HEK293 (cell line): ENCODE data around the gene TRAFD1.

Source experiments
- CTCF ChIA-PET: fragments of 350-600 bp; formaldehyde crosslinking; extraction: SDS; loops from one replicate; lab custom pipeline; 2021; ENCODE audit warnings: antibody characterized with exemption; lab: Yijun Ruan, JAX
- POLR2A ChIA-PET: fragments of 300-600 bp; formaldehyde crosslinking; extraction: SDS; loops from one replicate; lab custom pipeline; 2020; ENCODE audit warnings: antibody characterized with exemption, inconsistent platforms; lab: Yijun Ruan, JAX
- H3K27ac ChIP-seq: fragments of 200-500 bp; sonication (Bioruptor generic); 2 replicates; pipeline ENCODE4 v1.5.1; 2014; ENCODE audit warnings: low read depth, low read length, control low read depth, inconsistent platforms; ENCODE audit errors: extremely low read depth
- H3K36me3 ChIP-seq, 2 experiments: fragments of 200-500 bp in 1 of 2; sonication (Bioruptor generic) in 1 of 2; 1 replicate in 1 of 2; 2 replicates in 1 of 2; pipeline ENCODE4 v1.5.1; 2014 to 2017; ENCODE audit warnings: inconsistent platforms in 2 of 2, low read length in 2 of 2; ENCODE audit not compliant: control insufficient read depth in 2 of 2, insufficient read depth in 1 of 2
- H3K4me1 ChIP-seq: fragments of 200-500 bp; sonication (Bioruptor generic); 2 replicates; pipeline ENCODE4 v1.5.1; 2014; ENCODE audit warnings: mild to moderate bottlenecking, low read length, inconsistent platforms; ENCODE audit not compliant: control insufficient read depth, insufficient read depth
- H3K4me3 ChIP-seq: 2 replicates; pipeline ENCODE4 v1.5.1; 2011; ENCODE audit warnings: low read depth, mild to moderate bottlenecking, control low read depth, low read length, moderate library complexity
- H3K9me3 ChIP-seq: fragments of 200-500 bp; sonication (Bioruptor generic); 2 replicates; pipeline ENCODE4 v1.5.1; 2014; ENCODE audit warnings: low read depth, low read length, inconsistent platforms; ENCODE audit not compliant: control insufficient read depth, insufficient read depth
- GFI1B ChIP-seq: fragments of 450-650 bp; formaldehyde crosslinking; IDR thresholded peaks from 2 replicates; pipeline ENCODE4 v1.5.1; 2016; ENCODE audit warnings: missing biosample characterization, missing genetic modification characterization
- GLIS1 ChIP-seq: fragments of 450-650 bp; formaldehyde crosslinking; IDR thresholded peaks from 2 replicates; pipeline ENCODE4 v1.5.1; 2016; ENCODE audit warnings: missing biosample characterization, missing genetic modification characterization
- GLIS2 ChIP-seq: fragments of 450-650 bp; formaldehyde crosslinking; IDR thresholded peaks from 2 replicates; pipeline ENCODE4 v1.5.1; 2016; ENCODE audit warnings: missing biosample characterization, missing genetic modification characterization
- KLF8 ChIP-seq: fragments of 450-650 bp; formaldehyde crosslinking; IDR thresholded peaks from 2 replicates; pipeline ENCODE4 v1.5.1; 2016; ENCODE audit warnings: missing biosample characterization, missing genetic modification characterization
- KLF9 ChIP-seq: fragments of 450-650 bp; formaldehyde crosslinking; IDR thresholded peaks from 2 replicates; pipeline ENCODE4 v1.5.1; 2016; ENCODE audit warnings: missing biosample characterization, missing genetic modification characterization, low read depth
- OVOL3 ChIP-seq: fragments of 450-650 bp; formaldehyde crosslinking; IDR thresholded peaks from 2 replicates; pipeline ENCODE4 v1.5.1; 2016; ENCODE audit warnings: missing biosample characterization, missing genetic modification characterization
- RBAK ChIP-seq: fragments of 450-650 bp; formaldehyde crosslinking; IDR thresholded peaks from 2 replicates; pipeline ENCODE4 v1.5.1; 2016; ENCODE audit warnings: missing biosample characterization, missing genetic modification characterization
- REPIN1 ChIP-seq: fragments of 450-650 bp; formaldehyde crosslinking; IDR thresholded peaks from 2 replicates; pipeline ENCODE4 v1.5.1; 2017; ENCODE audit warnings: missing biosample characterization, missing genetic modification characterization, low read depth
- SP2 ChIP-seq: fragments of 450-650 bp; formaldehyde crosslinking; IDR thresholded peaks from 2 replicates; pipeline ENCODE4 v1.5.1; 2016; ENCODE audit warnings: missing biosample characterization, missing genetic modification characterization
- ZBTB1 ChIP-seq: fragments of 450-650 bp; formaldehyde crosslinking; IDR thresholded peaks from 2 replicates; pipeline ENCODE4 v1.5.1; 2016; ENCODE audit warnings: missing biosample characterization, missing genetic modification characterization
- ZBTB48 ChIP-seq: fragments of 450-650 bp; formaldehyde crosslinking; IDR thresholded peaks from 2 replicates; pipeline ENCODE4 v1.5.1; 2016; ENCODE audit warnings: missing biosample characterization, missing genetic modification characterization
- ZIC2 ChIP-seq: fragments of 450-650 bp; formaldehyde crosslinking; IDR thresholded peaks from 2 replicates; pipeline ENCODE4 v1.5.1; 2016; ENCODE audit warnings: missing biosample characterization, missing genetic modification characterization
- ZNF404 ChIP-seq: fragments of 450-650 bp; formaldehyde crosslinking; IDR thresholded peaks from 2 replicates; pipeline ENCODE4 v1.5.1; 2017; ENCODE audit warnings: missing biosample characterization, missing genetic modification characterization
- ZNF423 ChIP-seq: fragments of 450-650 bp; formaldehyde crosslinking; IDR thresholded peaks from 2 replicates; pipeline ENCODE4 v1.5.1; 2016; ENCODE audit warnings: missing biosample characterization, missing genetic modification characterization
- ZNF48 ChIP-seq: fragments of 450-650 bp; formaldehyde crosslinking; IDR thresholded peaks from 2 replicates; pipeline ENCODE4 v1.5.1; 2016; ENCODE audit warnings: missing biosample characterization, missing genetic modification characterization
- ZNF600 ChIP-seq: fragments of 450-650 bp; formaldehyde crosslinking; IDR thresholded peaks from 2 replicates; pipeline ENCODE4 v1.5.1; 2016; ENCODE audit warnings: missing biosample characterization, missing genetic modification characterization
- ZNF624 ChIP-seq: fragments of 450-650 bp; formaldehyde crosslinking; IDR thresholded peaks from 2 replicates; pipeline ENCODE4 v1.5.1; 2017; ENCODE audit warnings: missing biosample characterization, missing genetic modification characterization
- ZNF677 ChIP-seq: fragments of 450-650 bp; IDR thresholded peaks from 2 replicates; pipeline ENCODE4 v1.5.0; 2018; ENCODE audit warnings: missing biosample characterization, mild to moderate bottlenecking, missing genetic modification characterization, moderate library complexity
- ZNF768 ChIP-seq: fragments of 450-650 bp; formaldehyde crosslinking; IDR thresholded peaks from 2 replicates; pipeline ENCODE4 v1.5.1; 2018; ENCODE audit warnings: missing biosample characterization, mild to moderate bottlenecking, missing genetic modification characterization
- ZSCAN16 ChIP-seq: fragments of 450-650 bp; formaldehyde crosslinking; IDR thresholded peaks from 2 replicates; pipeline ENCODE4 v1.5.1; 2016; ENCODE audit warnings: missing biosample characterization, missing genetic modification characterization
- TF ChIP-seq, protein P1 (sequence below): fragments of 450-650 bp; IDR thresholded peaks from 2 replicates; pipeline ENCODE4 v1.5.1; 2018; ENCODE audit warnings: missing biosample characterization, missing genetic modification characterization

TRAFD1 gene

DNA sequence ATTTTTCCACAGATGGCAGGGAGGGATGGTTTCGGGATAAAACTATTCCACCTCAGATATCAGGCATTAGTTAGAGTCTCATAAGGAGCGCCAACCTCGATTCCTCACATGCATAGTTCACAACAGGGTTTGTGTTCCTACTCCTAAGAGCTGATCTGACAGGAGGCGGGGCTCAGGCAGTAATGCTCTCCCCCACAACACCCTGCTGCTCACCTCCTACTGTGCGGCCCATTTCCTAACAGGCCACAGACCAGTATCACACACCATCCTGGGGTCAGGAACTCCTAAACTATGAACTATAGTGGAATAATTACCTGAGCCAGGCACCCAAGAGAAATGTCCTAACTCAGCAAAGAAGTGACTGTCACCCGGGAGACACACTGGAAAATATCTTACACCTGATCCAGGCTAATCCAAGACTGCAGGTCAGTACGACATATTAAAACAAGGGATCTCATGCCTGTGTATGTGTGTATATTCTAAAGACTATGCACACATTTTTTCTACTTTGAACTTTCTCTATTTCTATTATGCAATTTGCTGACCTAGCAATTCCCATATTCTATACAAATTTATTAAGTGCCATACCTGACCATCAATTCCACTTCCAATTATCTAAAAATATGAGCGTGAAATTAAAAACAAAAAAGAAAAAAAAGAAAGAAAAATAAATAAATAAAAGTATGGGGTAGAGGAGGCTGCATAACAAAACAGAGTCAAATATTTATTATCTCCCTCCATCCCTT, 21.4 kb upstream of the TRAFD1 start:
- CTCF ChIA-PET, result interaction anchor here (0.6 kb wide), 1 partner anchor 67 kb away, joined by 3 read pairs; no protein-coding TSS in a partner anchor
- peaks cover 48 to 57% of the 10 kb centered on the region in 2 experiments for H3K36me3 ChIP-seq
- TF ChIP-seq SP2 (tag by site-specific recombination), result no peak
- TF ChIP-seq KLF9 (tag by site-specific recombination), result no peak
- TF ChIP-seq ZNF600 (tag by site-specific recombination), result peak; percentile 52
- no peak for TF ChIP-seq GLIS2 (tag by site-specific recombination)
- TF ChIP-seq, protein P1, sequence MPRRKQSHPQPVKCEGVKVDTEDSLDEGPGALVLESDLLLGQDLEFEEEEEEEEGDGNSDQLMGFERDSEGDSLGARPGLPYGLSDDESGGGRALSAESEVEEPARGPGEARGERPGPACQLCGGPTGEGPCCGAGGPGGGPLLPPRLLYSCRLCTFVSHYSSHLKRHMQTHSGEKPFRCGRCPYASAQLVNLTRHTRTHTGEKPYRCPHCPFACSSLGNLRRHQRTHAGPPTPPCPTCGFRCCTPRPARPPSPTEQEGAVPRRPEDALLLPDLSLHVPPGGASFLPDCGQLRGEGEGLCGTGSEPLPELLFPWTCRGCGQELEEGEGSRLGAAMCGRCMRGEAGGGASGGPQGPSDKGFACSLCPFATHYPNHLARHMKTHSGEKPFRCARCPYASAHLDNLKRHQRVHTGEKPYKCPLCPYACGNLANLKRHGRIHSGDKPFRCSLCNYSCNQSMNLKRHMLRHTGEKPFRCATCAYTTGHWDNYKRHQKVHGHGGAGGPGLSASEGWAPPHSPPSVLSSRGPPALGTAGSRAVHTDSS, result no peak
- peak; percentile 64 for TF ChIP-seq GLIS1 (tag by site-specific recombination)
- no peak for TF ChIP-seq ZNF48 (tag by site-specific recombination)
- no peak for TF ChIP-seq KLF8 (tag by site-specific recombination)
- no peak for TF ChIP-seq ZSCAN16 (tag by site-specific recombination)
- no peak for TF ChIP-seq GFI1B
- no peak for TF ChIP-seq ZBTB48 (tag by site-specific recombination)
- TF ChIP-seq REPIN1 (tag by site-specific recombination), result no peak
- no peak for TF ChIP-seq ZNF404
- TF ChIP-seq ZBTB1 (tag by site-specific recombination), result no peak
- peak; percentile 91 for TF ChIP-seq ZIC2 (tag by site-specific recombination)
- TF ChIP-seq RBAK, result no peak
- TF ChIP-seq ZNF768, result no peak
- peak; percentile 57; the same call in 1 of the 2 replicates for TF ChIP-seq ZNF423 (tag by site-specific recombination)
- TF ChIP-seq OVOL3 (tag by site-specific recombination), result no peak
- TF ChIP-seq, all 188 proteins: peak for 4
- Histone ChIP-seq H3K27ac (no peak overlapping the region), H3K9me3 (no peaks in the 10 kb centered on the region), H3K4me1 (peaks cover 15% of the 10 kb centered on the region), H3K4me3 (no peak overlapping the region)
- POLR2A ChIA-PET, result no interaction called here

- Histone ChIP-seq H3K27ac (no peak overlapping the region), H3K9me3 (no peaks in the 10 kb centered on the region), H3K4me3 (no peak overlapping the region), H3K4me1 (peaks cover 15% of the 10 kb centered on the region), H3K36me3 (peaks cover 29 to 41% of the 10 kb centered on the region in 2 experiments)
- ChIA-PET POLR2A (interaction anchor here (1.0 to 5.9 kb wide), 3 partner anchors 16 to 93 kb away, joined by 3 to 53 read pairs (median 4); partner anchors contain the start of genes ERP29, TMEM116 and TRAFD1), CTCF (interaction anchor here (0.5 kb wide), 1 partner anchor 709 kb away, joined by 3 read pairs; no protein-coding TSS in a partner anchor)
- peak; percentile 63 for TF ChIP-seq ZNF677
- TF ChIP-seq ZNF624 (tag by site-specific recombination), result no peak
These were observed 19.5 kb upstream of the TRAFD1 start for GRCh38 chr12:112105891-112106290.
